ENCODE measurements around the gene SCAF1. TPM values are rescaled to one million over a fixed set of nuclear protein-coding genes. Genes with fewer than 3 reads are reported as not detected.

The SCAF1 gene
- total RNA-seq, 2 donors from 2014 or later, result 16.1 to 36.6 TPM

GRCh38 chr19:49596954-49597702 is 44.9 kb upstream of the SCAF1 start:
- no peaks in the 10 kb centered on the region for H3K27me3 ChIP-seq
- DNase-seq (no peak), ATAC-seq (no peak)
- intact Hi-C loops (cut with DNase I), result loop anchor here (5.0 kb wide), 1 partner anchor 40 kb away; no protein-coding TSS in a partner anchor
- TF ChIP-seq POLR2A (IDR thresholded peaks at IDR 0.05) (no peak), CTCF (IDR thresholded peaks at IDR 0.05) (no peak)
- peaks cover 13 to 19% of the 10 kb centered on the region in 2 donors for H3K36me3 ChIP-seq (replicated peaks in 1 of 2; ENCODE audit: insufficient read depth in 1 of 2, low read depth in 2 of 2)
- H3K27ac ChIP-seq, result no peak overlapping the region
- H3K4me3 ChIP-seq, result no peak overlapping the region
- H3K4me1 ChIP-seq, result peaks cover 21% of the 10 kb centered on the region
- whole genome bisulfite sequencing, 2 donors, result 97 to 98% methylated on average over 28 to 60 of the region's 65 CpGs
- H3K9me3 ChIP-seq, result no peaks in the 10 kb centered on the region

- H3K36me3 ChIP-seq (replicated peaks in 1 of 2; ENCODE audit: insufficient read depth in 1 of 2, low read depth in 2 of 2), result peaks cover 13 to 19% of the 10 kb centered on the region in 2 donors
- no peaks in the 10 kb centered on the region for H3K27me3 ChIP-seq
- DNase-seq, result no peak
- no peak overlapping the region for H3K4me3 ChIP-seq
- ATAC-seq, result no peak
- H3K27ac ChIP-seq, result no peak overlapping the region
- no peak for TF ChIP-seq POLR2A (IDR thresholded peaks at IDR 0.05)
- no peak for TF ChIP-seq CTCF (IDR thresholded peaks at IDR 0.05)
- H3K9me3 ChIP-seq, result no peaks in the 10 kb centered on the region
- 95% methylated on average over 23 to 24 of the region's 29 CpGs for WGBS, 2 donors
- H3K4me1 ChIP-seq, result peaks cover 16% of the 10 kb centered on the region
- intact Hi-C loops (cut with DNase I), result loop anchor here (5.0 kb wide), 1 partner anchor 40 kb away; no protein-coding TSS in a partner anchor
Observed at GRCh38 chr19:49597703-49597974, 44.4 kb upstream of the SCAF1 start.

- ATAC-seq, result no peak
- H3K4me1 ChIP-seq, result no peaks in the 10 kb centered on the region
- no peaks in the 10 kb centered on the region for H3K9me3 ChIP-seq
- H3K27ac ChIP-seq, result no peak overlapping the region
- WGBS, 2 donors, result 73 to 94% methylated on average over 4 to 23 of the region's 26 CpGs
- DNase-seq, result no peak
- H3K27me3 ChIP-seq, result no peaks in the 10 kb centered on the region
- peaks cover 18 to 19% of the 10 kb centered on the region in 2 donors for H3K36me3 ChIP-seq (replicated peaks in 1 of 2; ENCODE audit: insufficient read depth in 1 of 2, low read depth in 2 of 2)
- no peak overlapping the region for H3K4me3 ChIP-seq
- TF ChIP-seq CTCF (IDR thresholded peaks at IDR 0.05) (no peak), POLR2A (IDR thresholded peaks at IDR 0.05) (no peak)
- intact Hi-C loops (cut with DNase I), result loop anchor here (5.0 kb wide), 1 partner anchor 38 kb away; no protein-coding TSS in a partner anchor
Observed at GRCh38 chr19:49599378-49600295, 42.4 kb upstream of the SCAF1 start.

- ATAC-seq (no peak), DNase-seq (no peak)
- Histone ChIP-seq H3K4me3 (no peak overlapping the region), H3K9me3 (no peaks in the 10 kb centered on the region), H3K4me1 (no peaks in the 10 kb centered on the region), H3K27ac (no peak overlapping the region), H3K36me3 (replicated peaks in 1 of 2; ENCODE audit: insufficient read depth in 1 of 2, low read depth in 2 of 2) (peaks cover 7 to 16% of the 10 kb centered on the region in 2 donors), H3K27me3 (no peaks in the 10 kb centered on the region)
- TF ChIP-seq POLR2A (IDR thresholded peaks at IDR 0.05) (no peak), CTCF (IDR thresholded peaks at IDR 0.05) (no peak)
- intact Hi-C loops (cut with DNase I), result no loop called here
- WGBS, 2 donors, result 95 to 99% methylated on average over 31 to 32 of the region's 38 CpGs
Observed at GRCh38 chr19:49601482-49602038, 40.4 kb upstream of the SCAF1 start.

Data from body of pancreas (tissue), 4 donors.